Neuronal stem cell (in vitro differentiated cells): Measurements from ENCODE around the gene SYNGR3.

Source experiments
- DNase-seq: peaks from one replicate; pipeline ENCODE4 v3.0.0-alpha.2; 2013; ENCODE audit warnings: low spot score
- H2AFZ ChIP-seq: one replicate; pipeline ENCODE4 v1.6.1; 2013; ENCODE audit warnings: mild to moderate bottlenecking, low read length, inconsistent platforms
- H2AK5ac ChIP-seq: 2 replicates; pipeline ENCODE4 v1.6.1; 2013; ENCODE audit warnings: low read depth, mild to moderate bottlenecking, inconsistent platforms, low read length, moderate library complexity, mixed read lengths
- H2BK120ac ChIP-seq: 2 replicates; pipeline ENCODE4 v1.6.1; 2013; ENCODE audit warnings: low read depth, mild to moderate bottlenecking, inconsistent platforms, low read length, moderate library complexity, mixed read lengths
- H2BK12ac ChIP-seq: one replicate; pipeline ENCODE4 v1.6.1; 2013; ENCODE audit warnings: low read length, inconsistent platforms
- H2BK15ac ChIP-seq: 2 replicates; pipeline ENCODE4 v1.6.1; 2013; ENCODE audit warnings: mild to moderate bottlenecking, low read length, inconsistent platforms, mixed read lengths
- H2BK5ac ChIP-seq: one replicate; pipeline ENCODE4 v1.6.1; 2013; ENCODE audit warnings: inconsistent platforms, mild to moderate bottlenecking, low read length, moderate library complexity
- H3K14ac ChIP-seq: one replicate; pipeline ENCODE4 v1.6.1; 2013; ENCODE audit warnings: low read length, inconsistent platforms
- H3K18ac ChIP-seq: 2 replicates; pipeline ENCODE4 v1.6.1; 2013; ENCODE audit warnings: low read length, inconsistent platforms
- H3K23ac ChIP-seq: 2 replicates; pipeline ENCODE4 v1.6.1; 2013; ENCODE audit warnings: low read depth, mild to moderate bottlenecking, mixed read lengths, low read length, inconsistent platforms; ENCODE audit not compliant: poor library complexity
- H3K27ac ChIP-seq: replicated peaks from 3 replicates; pipeline ENCODE4 v1.5.1; 2013; ENCODE audit warnings: low read length, inconsistent platforms
- H3K27me3 ChIP-seq, 3 experiments: 2 replicates each; pipeline ENCODE4 v1.6.1; 2013; ENCODE audit warnings: low read length in 3 of 3, mild to moderate bottlenecking in 2 of 3, inconsistent platforms in 1 of 3, low read depth in 1 of 3, mixed read lengths in 1 of 3, moderate library complexity in 1 of 3; ENCODE audit not compliant: control insufficient read depth in 3 of 3, insufficient read depth in 3 of 3
- H3K36me3 ChIP-seq, 2 donors: replicated peaks in 1 of 2; 2 replicates each; pipeline ENCODE4 v1.6.1; 2013; ENCODE audit warnings: low read length in 2 of 2; ENCODE audit not compliant: control insufficient read depth in 2 of 2, insufficient read depth in 2 of 2
- H3K4ac ChIP-seq: 2 replicates; pipeline ENCODE4 v1.6.1; 2013; ENCODE audit warnings: inconsistent platforms, mild to moderate bottlenecking, low read length, moderate library complexity
- H3K4me1 ChIP-seq, 2 donors: 1 replicate in 1 of 2; 2 replicates in 1 of 2; pipeline ENCODE4 v1.6.1; 2013; ENCODE audit warnings: low read length in 2 of 2, low read depth in 1 of 2; ENCODE audit not compliant: control insufficient read depth in 2 of 2, insufficient read depth in 1 of 2
- H3K4me2 ChIP-seq: one replicate; pipeline ENCODE4 v1.6.1; 2013; ENCODE audit warnings: mild to moderate bottlenecking, low read length, inconsistent platforms; ENCODE audit not compliant: insufficient read depth, poor library complexity, severe bottlenecking
- H3K4me3 ChIP-seq, 2 donors: 2 replicates each; pipeline ENCODE4 v1.5.1; 2013; ENCODE audit warnings: low read length in 2 of 2, mild to moderate bottlenecking in 2 of 2, inconsistent platforms in 1 of 2, moderate library complexity in 1 of 2
- H3K79me1 ChIP-seq: one replicate; pipeline ENCODE4 v1.6.1; 2013; ENCODE audit warnings: low read depth, mild to moderate bottlenecking, inconsistent platforms, low read length, moderate library complexity
- H3K9ac ChIP-seq: one replicate; pipeline ENCODE4 v1.6.1; 2013; ENCODE audit warnings: mild to moderate bottlenecking, low read depth, low read length, inconsistent platforms; ENCODE audit not compliant: poor library complexity
- H3K9me3 ChIP-seq, 2 donors: replicated peaks in 1 of 2; 2 replicates each; pipeline versions ENCODE3 to v1.6.1; 2013; ENCODE audit warnings: low read length in 2 of 2, mild to moderate bottlenecking in 2 of 2, inconsistent platforms in 1 of 2, low read depth in 1 of 2, mixed read lengths in 1 of 2, moderate library complexity in 1 of 2; ENCODE audit not compliant: control insufficient read depth in 2 of 2, insufficient read depth in 1 of 2
- H4K8ac ChIP-seq: one replicate; pipeline ENCODE4 v1.6.1; 2013; ENCODE audit warnings: low read depth, mild to moderate bottlenecking, inconsistent platforms, low read length, moderate library complexity
- H4K91ac ChIP-seq: one replicate; pipeline ENCODE4 v1.6.1; 2013; ENCODE audit warnings: low read length, low read depth, mild to moderate bottlenecking, inconsistent platforms; ENCODE audit not compliant: poor library complexity
- WGBS, 2 donors: extraction: QIAGEN DNeasy Blood & Tissue Kit; methylation state at CpG; one replicate each; pipeline ENCODE4 v1.1.7; 2013; ENCODE audit warnings: missing lambda C conversion rate in 2 of 2, mixed read lengths in 1 of 2; ENCODE audit not compliant: insufficient read length in 2 of 2, insufficient replicate concordance in 1 of 2; ENCODE audit errors: extremely low coverage in 2 of 2; 5-methylcytosine and 5-hydroxymethylcytosine counted together

The SYNGR3 gene

DNA sequence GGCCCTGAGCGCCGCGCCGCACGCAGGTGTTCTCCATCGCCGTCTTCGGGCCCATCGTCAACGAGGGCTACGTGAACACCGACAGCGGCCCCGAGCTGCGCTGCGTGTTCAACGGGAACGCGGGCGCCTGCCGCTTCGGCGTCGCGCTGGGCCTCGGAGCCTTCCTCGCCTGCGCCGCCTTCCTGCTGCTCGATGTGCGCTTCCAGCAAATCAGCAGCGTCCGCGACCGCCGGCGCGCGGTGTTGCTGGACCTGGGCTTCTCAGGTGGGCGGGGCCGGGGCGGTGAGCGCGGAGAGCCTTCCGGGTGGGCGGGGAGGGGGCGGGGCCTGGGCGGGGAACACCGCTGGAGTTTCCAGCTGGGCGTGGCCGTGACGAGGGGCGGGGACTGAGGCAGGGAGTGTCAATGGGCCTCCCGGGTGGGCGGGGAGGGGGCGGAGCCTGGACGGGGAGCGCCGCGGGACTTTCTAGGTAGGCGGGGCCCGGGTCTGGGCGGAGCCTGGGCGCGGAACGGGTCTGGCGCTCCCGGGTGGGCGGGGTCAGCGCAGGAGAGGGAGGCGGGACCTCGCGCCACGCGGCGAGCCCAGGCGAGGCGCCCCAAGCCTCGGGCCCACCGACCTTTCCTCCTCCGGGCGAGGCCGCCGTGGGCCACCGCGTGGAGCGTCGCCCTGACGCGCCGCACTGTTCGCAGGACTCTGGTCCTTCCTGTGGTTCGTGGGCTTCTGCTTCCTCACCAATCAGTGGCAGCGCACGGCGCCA is 2.4 kb downstream of the SYNGR3 start:
- Histone ChIP-seq H3K4ac (peak overlapping the region; percentile 93), H2BK12ac (peak overlapping the region; percentile 98), H2AK5ac (peak overlapping the region; percentile 98), H2BK120ac (peak overlapping the region; percentile 75), H3K27ac (no peak overlapping the region), H3K9ac (peak overlapping the region; percentile 88), H3K4me2 (peak overlapping the region; percentile 77), H4K91ac (peak overlapping the region; percentile 85), H2BK5ac (peak overlapping the region; percentile 39), H3K23ac (peak overlapping the region; percentile 99), H3K4me1 (peaks cover 12 to 18% of the 10 kb centered on the region in 2 donors), H3K27me3 (peaks cover 18 to 37% (median 34%) of the 10 kb centered on the region in 3 experiments), H3K18ac (peak overlapping the region; percentile 99), H3K14ac (peak overlapping the region; percentile 94), H3K9me3 (peaks cover 0 to 4% of the 10 kb centered on the region in 2 donors), H3K79me1 (peaks cover 4% of the 10 kb centered on the region), H2BK15ac (peak overlapping the region; percentile 98), H2AFZ (peak overlapping the region; percentile 81), H3K4me3 (peak overlapping the region; percentile 33 to 76), H4K8ac (peak overlapping the region; percentile 65), H3K36me3 (peaks cover 5 to 13% of the 10 kb centered on the region in 2 donors)
- peak; percentile 92 for DNase-seq
- no CpG with 5 or more reads among the region's 96 CpGs for WGBS, 2 donors

DNA sequence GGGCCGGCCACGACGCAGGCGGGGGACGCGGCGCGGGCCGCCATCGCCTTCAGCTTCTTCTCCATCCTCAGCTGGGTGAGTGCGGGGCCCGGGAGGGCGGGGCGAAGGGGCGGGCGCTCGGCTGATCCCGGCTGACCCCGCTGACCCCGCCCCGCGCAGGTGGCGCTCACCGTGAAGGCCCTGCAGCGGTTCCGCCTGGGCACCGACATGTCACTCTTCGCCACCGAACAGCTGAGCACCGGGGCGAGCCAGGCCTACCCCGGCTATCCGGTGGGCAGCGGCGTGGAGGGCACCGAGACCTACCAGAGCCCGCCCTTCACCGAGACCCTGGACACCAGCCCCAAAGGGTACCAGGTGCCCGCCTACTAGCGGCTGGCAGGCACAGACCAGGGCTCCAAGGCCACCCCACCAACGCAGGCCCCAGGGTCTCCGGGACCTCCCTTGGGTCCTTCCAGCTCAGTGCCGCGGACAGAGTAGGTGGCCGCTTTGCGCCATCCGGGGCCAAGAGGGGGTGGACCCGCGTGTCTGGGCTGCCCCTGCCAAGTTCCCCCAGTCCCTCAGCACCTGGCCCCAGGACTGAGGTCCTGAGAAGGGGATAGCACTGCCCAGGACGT is 3.0 kb downstream of the SYNGR3 start:
- Histone ChIP-seq H2AFZ (peak overlapping the region; percentile 81), H2BK120ac (peak overlapping the region; percentile 75), H3K18ac (peak overlapping the region; percentile 99), H3K27me3 (peaks cover 18 to 37% (median 34%) of the 10 kb centered on the region in 3 experiments), H3K14ac (peak overlapping the region; percentile 94), H3K79me1 (peaks cover 5% of the 10 kb centered on the region), H2BK12ac (peak overlapping the region; percentile 98), H2BK5ac (peak overlapping the region; percentile 39), H3K9ac (peak overlapping the region; percentile 88), H3K4me1 (peaks cover 12 to 18% of the 10 kb centered on the region in 2 donors), H3K4ac (peak overlapping the region; percentile 93), H3K36me3 (peaks cover 6 to 18% of the 10 kb centered on the region in 2 donors), H4K91ac (peak overlapping the region; percentile 85), H2AK5ac (peak overlapping the region; percentile 98), H3K9me3 (peaks cover 0 to 4% of the 10 kb centered on the region in 2 donors), H3K27ac (no peak overlapping the region), H4K8ac (peak overlapping the region; percentile 65), H3K23ac (peak overlapping the region; percentile 99), H3K4me2 (peak overlapping the region; percentile 73), H2BK15ac (peak overlapping the region; percentile 98), H3K4me3 (peak overlapping the region; percentile 26 to 76)
- no peak for DNase-seq
- no CpG with 5 or more reads among the region's 50 CpGs for WGBS, 2 donors

DNA sequence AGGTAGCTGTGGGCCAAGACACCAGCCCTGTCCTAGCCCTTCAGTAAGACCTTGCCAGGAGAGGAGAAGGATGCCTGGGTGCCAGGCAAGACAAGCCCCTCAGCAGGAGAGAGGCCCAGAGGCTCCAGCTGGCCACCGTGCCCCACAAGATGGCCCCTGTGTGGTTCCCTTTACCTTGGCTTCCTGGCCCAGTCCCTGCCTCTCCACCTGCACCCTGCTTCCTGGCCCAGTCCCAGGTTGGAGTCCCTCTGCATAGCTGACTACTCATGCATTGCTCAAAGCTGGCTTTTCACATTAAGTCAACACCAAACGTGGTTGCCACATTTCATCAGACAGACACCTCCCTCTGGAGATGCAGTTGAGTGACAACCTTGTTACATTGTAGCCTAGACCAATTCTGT is 4.0 kb downstream of the SYNGR3 start:
- Histone ChIP-seq H3K4me2 (no peak overlapping the region), H4K91ac (no peak overlapping the region), H2AFZ (no peak overlapping the region), H2BK15ac (no peak overlapping the region), H3K18ac (no peak overlapping the region), H3K4me1 (peaks cover 12 to 18% of the 10 kb centered on the region in 2 donors), H2AK5ac (no peak overlapping the region), H2BK5ac (no peak overlapping the region), H3K4me3 (no peak overlapping the region), H3K9me3 (peaks cover 0 to 4% of the 10 kb centered on the region in 2 donors), H3K4ac (no peak overlapping the region), H3K79me1 (peaks cover 7% of the 10 kb centered on the region), H3K23ac (no peak overlapping the region), H2BK12ac (no peak overlapping the region), H2BK120ac (no peak overlapping the region), H4K8ac (no peak overlapping the region), H3K9ac (no peak overlapping the region), H3K27me3 (peaks cover 16 to 36% (median 31%) of the 10 kb centered on the region in 3 experiments), H3K27ac (no peak overlapping the region), H3K14ac (no peak overlapping the region), H3K36me3 (peaks cover 12 to 25% of the 10 kb centered on the region in 2 donors)
- DNase-seq = no peak
- WGBS, 2 donors = no CpG with 5 or more reads among the region's 2 CpGs
